Endometrial microvascular endothelial cells (primary cell): ENCODE results near the gene SPHKAP. TPM values are rescaled to one million over a fixed set of nuclear protein-coding genes. Genes with fewer than 3 reads are reported as not detected.
"Not testable (repeated sequence)": the region's sequence is repeated elsewhere in the genome, so short reads cannot be mapped to it uniquely, and the experiment has no call there.

ENCODE experiments used
- in situ Hi-C: cut with HindIII; loops from 2 replicates; pipeline ENCODE4 v1.10.0; 2017; ENCODE audit warnings: low sequenced_read_pairs, low pct_unique_long_range_greater_than_20kb; ENCODE audit errors: inconsistent ontology term
- total RNA-seq: library from RNA; depleted of rRNA; stranded (reverse); fragments of >200 nt; gene quantifications from one replicate; pipeline ENCODE4 v1.2.3, GENCODE V29; 2015; ENCODE audit errors: inconsistent ontology term

SPHKAP gene, protein sequence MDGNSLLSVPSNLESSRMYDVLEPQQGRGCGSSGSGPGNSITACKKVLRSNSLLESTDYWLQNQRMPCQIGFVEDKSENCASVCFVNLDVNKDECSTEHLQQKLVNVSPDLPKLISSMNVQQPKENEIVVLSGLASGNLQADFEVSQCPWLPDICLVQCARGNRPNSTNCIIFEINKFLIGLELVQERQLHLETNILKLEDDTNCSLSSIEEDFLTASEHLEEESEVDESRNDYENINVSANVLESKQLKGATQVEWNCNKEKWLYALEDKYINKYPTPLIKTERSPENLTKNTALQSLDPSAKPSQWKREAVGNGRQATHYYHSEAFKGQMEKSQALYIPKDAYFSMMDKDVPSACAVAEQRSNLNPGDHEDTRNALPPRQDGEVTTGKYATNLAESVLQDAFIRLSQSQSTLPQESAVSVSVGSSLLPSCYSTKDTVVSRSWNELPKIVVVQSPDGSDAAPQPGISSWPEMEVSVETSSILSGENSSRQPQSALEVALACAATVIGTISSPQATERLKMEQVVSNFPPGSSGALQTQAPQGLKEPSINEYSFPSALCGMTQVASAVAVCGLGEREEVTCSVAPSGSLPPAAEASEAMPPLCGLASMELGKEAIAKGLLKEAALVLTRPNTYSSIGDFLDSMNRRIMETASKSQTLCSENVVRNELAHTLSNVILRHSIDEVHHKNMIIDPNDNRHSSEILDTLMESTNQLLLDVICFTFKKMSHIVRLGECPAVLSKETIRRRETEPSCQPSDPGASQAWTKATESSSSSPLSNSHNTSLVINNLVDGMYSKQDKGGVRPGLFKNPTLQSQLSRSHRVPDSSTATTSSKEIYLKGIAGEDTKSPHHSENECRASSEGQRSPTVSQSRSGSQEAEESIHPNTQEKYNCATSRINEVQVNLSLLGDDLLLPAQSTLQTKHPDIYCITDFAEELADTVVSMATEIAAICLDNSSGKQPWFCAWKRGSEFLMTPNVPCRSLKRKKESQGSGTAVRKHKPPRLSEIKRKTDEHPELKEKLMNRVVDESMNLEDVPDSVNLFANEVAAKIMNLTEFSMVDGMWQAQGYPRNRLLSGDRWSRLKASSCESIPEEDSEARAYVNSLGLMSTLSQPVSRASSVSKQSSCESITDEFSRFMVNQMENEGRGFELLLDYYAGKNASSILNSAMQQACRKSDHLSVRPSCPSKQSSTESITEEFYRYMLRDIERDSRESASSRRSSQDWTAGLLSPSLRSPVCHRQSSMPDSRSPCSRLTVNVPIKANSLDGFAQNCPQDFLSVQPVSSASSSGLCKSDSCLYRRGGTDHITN (N-terminal part only)
- not detected for total RNA-seq

DNA sequence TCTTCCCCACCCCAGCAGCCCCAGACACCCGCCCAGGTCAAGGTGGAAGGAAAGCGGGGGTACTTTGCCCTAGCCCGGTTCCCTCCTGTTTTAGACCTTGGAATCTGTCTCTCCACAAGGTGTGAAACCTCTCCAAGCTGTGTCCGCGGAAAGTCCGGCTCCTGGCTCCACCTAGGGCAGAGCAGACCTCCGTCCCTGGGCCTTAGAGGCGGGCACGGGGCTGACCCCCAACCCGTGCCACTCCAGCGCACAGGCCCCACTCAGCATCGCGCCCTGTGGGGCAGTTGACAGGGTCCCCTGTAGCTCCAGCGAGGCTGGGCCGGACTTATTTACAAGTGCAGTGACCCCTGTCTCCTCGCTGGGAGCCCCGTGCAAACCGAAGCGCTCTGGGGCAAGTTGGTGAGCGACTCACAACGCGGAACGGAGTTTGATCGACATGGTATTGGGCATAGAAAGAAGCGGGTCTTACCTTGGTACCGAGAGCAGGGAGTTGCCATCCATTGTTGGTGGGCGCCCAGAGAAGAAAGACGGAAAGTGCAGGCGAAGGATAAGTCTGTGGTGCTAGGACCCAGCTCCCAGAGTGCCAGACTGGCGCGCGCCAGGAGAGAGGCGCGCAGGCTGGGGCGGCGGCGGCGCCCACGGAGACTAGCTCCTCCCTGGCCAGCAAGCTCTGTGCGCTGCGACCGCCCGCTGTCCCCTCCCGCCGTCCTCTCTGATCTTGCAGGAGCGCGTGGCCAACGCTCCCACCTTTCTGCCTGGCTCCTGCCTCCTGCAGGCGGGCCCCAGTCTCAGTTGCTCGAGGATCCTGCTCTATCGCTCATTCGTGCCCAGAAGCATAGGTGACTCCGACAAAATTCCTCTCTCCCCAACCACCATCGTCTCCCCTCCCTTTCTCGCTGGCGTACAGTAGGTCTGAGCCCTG lies at the start of gene SPHKAP:
Gene SPHKAP, minus strand, starts transcription at position 590 of the 922 bp plus-strand sequence. Its CDS starts 89 bp downstream, at position 501.
- in situ Hi-C loops: no loop called here

DNA sequence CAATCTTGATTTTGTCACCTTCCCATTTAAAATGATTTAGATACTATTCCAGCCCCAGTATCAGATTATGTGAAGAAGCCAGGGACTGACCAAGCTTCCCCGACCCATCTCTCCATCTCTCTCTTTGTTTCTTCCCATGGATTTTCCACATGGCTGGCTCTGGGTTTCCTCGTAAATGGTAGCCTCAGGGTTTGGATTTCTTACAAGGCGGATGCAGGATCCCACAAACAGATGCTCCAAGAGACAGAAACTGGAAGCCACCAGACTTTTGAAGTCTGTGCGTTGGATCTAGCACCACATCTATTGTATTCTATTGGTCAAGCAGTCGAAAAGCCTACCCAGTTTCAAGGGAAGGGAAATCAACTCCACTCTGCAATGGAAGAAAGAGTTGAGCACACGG lies 46.0 kb upstream of the SPHKAP start:
- in situ Hi-C loops: no loop called here

DNA sequence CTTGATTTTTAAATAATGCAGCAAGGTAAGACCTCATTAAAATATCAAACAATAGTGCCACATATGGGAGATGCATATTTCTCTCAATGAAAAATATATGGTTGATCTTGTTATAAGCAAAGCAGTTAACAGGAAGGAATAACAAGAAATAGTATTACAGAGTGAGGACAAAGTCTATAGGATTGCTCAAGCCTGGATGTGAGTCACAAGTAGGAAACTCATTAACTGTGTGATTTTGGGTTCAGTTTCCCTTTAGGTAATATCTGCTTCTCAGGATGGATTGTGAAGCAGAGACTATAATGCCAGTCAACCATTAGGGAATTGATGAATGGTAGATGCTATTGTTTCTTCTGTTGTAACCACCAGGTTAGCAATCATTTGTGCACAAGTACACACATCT lies 42.9 kb upstream of the SPHKAP start:
- in situ Hi-C loops: no loop called here

DNA sequence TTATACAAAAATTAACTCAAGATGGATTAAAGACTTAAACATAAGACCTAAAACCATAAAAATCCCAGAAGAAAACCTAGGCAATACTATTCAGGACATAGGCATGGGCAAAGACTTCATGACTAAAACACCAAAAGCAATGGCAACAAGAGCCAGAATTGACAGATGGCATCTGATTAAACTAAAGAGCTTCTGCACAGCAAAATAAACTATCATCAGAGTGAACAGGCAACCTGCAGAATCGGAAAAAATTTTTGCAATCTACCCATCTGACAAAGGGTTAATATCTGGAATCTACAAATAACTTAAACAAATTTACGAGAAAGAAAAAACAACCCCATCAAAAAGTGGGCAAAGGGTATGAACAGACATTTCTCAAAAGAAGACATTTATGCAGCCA lies 37.1 kb upstream of the SPHKAP start:
- in situ Hi-C loops: not testable (repeated sequence)

- in situ Hi-C loops: no loop called here
Measured at GRCh38 chr2:228197504-228197903, 16.0 kb upstream of the SPHKAP start.

DNA sequence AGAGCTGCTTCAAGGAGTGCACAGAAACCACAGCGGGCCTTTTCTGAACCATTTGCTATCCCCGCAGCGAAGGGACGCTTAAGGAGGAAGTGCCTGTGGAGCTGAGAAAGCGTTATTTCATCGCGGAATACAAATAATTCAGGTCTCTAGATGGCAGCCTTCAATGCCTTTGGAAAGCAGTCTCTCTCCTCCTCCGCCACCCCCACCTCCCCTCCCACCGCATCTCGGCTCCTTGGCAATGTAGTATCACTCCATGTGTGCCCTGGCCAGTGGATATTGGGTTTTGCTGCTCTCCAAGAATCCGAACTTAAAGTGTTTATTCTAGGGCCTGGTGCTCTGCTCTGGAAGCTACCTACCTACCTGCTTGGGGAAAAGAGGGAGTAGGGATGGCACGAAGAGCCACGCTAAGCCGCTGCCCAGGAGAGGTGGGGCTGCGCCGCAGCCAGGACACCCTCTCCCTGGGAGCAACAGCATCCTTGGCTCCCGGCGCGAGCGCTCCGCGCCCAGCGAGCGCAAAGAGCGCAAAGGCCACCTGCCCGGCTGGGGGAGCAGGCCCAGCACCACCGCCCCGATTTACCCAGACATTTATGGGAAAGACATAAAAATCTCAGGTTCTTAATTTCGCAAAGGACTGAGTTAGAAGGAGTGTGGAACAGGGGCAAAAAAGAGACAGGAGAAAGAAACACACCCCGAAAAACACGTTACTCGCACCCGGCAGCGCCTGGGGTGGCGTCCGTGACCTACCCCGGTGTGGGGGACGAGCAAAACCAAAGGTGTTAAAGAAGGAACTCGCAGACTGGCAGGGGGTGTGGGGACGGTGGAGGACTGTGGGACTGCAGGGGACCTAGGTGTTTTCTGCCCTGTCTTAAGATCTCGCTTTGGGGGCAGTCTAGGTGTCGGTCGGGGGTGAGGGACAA lies 1.0 kb downstream of the SPHKAP start:
- in situ Hi-C loops: no loop called here

- in situ Hi-C loops: no loop called here
Measured at GRCh38 chr2:228167290-228167689, 14.2 kb downstream of the SPHKAP start.

- in situ Hi-C loops: no loop called here
Measured at GRCh38 chr2:228164718-228165117, 16.8 kb downstream of the SPHKAP start.

DNA sequence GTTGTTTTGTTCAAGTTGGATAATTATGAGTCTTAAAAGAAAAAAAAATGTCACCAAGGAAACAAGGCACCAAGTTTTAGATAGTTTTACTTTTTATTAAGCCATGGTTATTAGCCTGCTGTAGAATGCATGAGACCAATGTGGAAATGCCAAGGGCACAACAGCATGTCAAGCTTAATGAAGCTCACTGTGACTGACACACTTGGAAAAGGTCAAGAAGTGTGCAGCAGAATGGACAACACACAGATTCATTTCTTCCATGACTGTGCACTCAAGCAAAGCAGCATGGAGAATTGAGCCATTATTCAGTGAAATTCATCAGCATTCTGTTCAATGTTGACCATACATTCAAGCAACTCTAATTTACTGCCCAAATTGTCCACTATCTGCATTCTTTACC lies 23.6 kb downstream of the SPHKAP start:
- in situ Hi-C loops: no loop called here

DNA sequence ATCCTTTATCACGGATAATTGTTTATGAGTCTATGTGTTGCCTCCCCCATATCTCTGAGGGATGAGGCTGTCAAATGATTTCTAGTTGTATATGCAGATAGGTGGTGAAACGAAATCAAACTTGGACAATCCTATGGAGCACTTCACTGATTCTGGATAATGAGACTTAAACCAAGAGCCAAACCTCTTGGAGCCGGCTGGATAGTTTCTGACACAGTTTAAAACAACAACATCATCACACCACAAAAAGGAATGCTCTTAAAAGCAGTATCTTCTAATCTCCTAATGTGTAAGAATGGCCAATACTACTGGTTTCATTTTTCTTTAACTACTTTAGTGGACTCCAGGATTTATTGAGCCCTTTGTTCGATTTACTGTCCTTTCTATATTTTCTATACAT lies 36.5 kb downstream of the SPHKAP start:
- in situ Hi-C loops: no loop called here

DNA sequence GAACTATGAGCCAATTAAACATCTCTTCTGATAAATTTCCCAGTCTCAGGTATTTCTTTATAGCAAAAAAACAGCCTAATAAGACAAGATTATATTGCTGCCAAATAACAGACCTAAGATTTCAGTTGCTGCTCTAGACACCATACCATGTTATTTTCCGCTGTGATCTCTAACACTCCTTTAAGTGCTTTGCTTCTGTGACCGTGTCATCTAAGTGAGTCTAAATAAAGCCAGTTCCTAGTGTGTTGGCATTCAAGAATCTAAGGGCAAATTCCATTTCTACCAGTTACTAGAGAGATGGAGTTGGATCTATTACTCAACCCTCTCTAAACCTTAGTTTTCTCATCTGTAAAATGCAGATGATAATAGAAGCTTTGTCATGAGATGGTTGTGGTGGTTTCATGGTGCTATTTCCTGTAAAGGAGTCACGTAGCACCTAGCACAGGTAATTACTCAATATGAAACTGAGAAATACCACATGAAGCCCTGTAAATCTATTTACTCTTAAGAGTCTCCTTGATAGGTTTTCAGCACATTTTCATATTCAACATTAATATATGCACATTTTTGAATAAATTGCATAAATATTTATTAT lies 40.5 kb downstream of the SPHKAP start:
- in situ Hi-C loops: no loop called here

GRCh38 chr2:228136027-228136426 lies 45.5 kb downstream of the SPHKAP start:
- in situ Hi-C loops: no loop called here

DNA sequence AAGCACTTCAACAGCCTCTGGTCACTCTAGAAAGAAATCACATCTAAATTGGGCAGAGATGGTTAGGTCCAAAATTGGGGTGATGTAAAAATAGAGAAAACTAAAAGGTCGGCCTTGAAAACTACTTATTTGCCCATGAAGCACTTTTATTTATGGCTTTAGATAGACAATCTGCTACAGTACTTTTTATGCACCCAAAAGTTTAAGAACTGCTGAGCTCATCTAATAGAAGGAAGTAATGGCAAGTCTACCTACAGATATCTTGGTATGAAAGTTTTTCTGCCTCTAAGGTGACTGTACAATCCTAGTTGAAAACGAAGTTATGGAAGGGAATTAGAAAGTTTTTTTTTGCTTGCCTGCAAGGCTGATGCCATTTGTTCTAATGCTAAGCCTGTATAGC lies 46.2 kb downstream of the SPHKAP start:
- in situ Hi-C loops: no loop called here

DNA sequence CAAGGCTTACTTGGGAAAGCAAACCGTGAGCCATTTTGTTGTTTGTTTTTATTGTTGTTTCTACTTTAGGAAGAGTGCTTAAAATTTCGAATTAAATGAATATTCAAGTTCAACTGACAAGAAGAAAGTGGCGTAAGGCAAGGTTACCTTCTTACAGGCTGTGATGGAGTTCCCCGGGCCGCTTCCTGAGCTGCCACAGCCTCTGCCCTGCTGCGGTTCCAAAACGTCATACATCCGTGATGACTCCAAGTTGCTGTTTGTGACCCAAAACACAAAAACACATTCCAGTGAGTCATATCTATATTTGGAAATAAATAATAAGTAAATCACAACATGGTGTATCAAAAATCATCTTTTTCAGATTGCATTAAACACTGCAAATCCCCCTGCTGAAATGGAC lies 49.7 kb downstream of the SPHKAP start:
- in situ Hi-C loops: no loop called here

DNA sequence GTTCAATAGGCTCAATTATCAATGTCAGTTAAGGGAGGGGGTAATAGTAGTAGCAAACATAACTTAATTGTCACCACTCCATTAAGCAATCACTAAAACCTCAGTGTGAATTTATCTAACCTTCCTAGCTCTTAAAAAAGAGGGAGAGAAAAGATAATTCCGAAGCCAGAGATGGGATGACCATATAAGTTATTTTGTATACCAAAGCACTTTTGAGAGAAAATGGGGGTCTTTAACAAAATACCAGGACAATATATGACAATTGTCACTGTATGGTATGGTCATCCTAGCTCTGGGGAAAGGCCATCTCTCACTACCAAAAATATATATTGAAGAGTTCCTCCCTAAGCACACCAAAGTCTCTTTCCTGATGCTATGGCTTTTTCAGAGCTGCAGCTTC lies 55.1 kb downstream of the SPHKAP start:
- in situ Hi-C loops: no loop called here

- in situ Hi-C loops: no loop called here
Measured at GRCh38 chr2:228118940-228119339, 62.5 kb downstream of the SPHKAP start.

DNA sequence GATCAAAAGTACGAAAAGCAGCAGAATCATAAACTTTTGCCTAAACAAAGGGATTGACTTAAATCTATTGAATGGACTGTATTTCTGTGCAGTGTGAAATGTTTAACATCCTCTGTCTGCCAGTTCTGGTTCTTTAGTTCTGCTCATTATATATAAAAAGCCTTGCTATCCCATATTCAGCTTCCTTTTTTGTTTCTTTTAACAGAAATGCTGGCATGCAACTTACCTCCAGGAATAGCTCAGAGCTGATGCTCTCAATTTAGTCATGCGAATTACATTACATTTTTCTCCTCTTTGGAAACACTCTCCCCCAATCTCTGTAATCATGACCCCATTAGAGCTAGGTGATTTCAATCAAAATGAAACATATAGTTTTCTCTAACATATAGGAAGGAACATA lies 73.6 kb downstream of the SPHKAP start:
- in situ Hi-C loops: no loop called here
